DMS153 treated with DMSO at 0.1 percent for 48 hours (cell line): Measurements from ENCODE around the gene ADM2.

Experiments
- DNase-seq: peaks from one replicate; lab custom pipeline; 2025; ENCODE audit not compliant: unreplicated experiment; lab: John Stamatoyannopoulos, UW

The ADM2 gene

GRCh38 chr22:50445071-50445879 lies 36.1 kb upstream of the ADM2 start:
- DNase-seq, result no peak

GRCh38 chr22:50445880-50446707 lies 35.2 kb upstream of the ADM2 start:
- no peak for DNase-seq

- DNase-seq, result no peak
Measured at GRCh38 chr22:50446708-50447575, 34.4 kb upstream of the ADM2 start.

GRCh38 chr22:50447576-50448551 lies 33.5 kb upstream of the ADM2 start:
- DNase-seq, result no peak

GRCh38 chr22:50452649-50453048 lies 28.7 kb upstream of the ADM2 start:
- no peak for DNase-seq

GRCh38 chr22:50454556-50455075 lies 26.7 kb upstream of the ADM2 start:
- DNase-seq, result no peak

- no peak for DNase-seq
Measured at GRCh38 chr22:50455201-50455600, 26.1 kb upstream of the ADM2 start.

- DNase-seq, result no peak
Measured at GRCh38 chr22:50456026-50456425, 25.3 kb upstream of the ADM2 start.

GRCh38 chr22:50456466-50457234 lies 24.7 kb upstream of the ADM2 start:
- no peak for DNase-seq

- DNase-seq, result no peak
Measured at GRCh38 chr22:50459016-50459415, 22.3 kb upstream of the ADM2 start.

- no peak for DNase-seq
Measured at GRCh38 chr22:50459496-50460140, 21.7 kb upstream of the ADM2 start.

GRCh38 chr22:50460938-50461337 lies 20.4 kb upstream of the ADM2 start:
- DNase-seq, result no peak

GRCh38 chr22:50461536-50461935 lies 19.8 kb upstream of the ADM2 start:
- DNase-seq, result no peak

- no peak for DNase-seq
Measured at GRCh38 chr22:50461979-50462540, 19.3 kb upstream of the ADM2 start.

GRCh38 chr22:50463188-50463900 lies 18.0 kb upstream of the ADM2 start:
- DNase-seq, result no peak

GRCh38 chr22:50464451-50464850 lies 16.9 kb upstream of the ADM2 start:
- DNase-seq, result no peak

- no peak for DNase-seq
Measured at GRCh38 chr22:50465066-50465930, 16.0 kb upstream of the ADM2 start.
